Activated CD8-positive, alpha-beta memory T cell treated with anti-CD3 and anti-CD28 coated beads for 24 hours (primary cell): ENCODE measurements around the gene NEBL.

Experiments used
- DNase-seq: peaks from one replicate; pipeline ENCODE4 v3.0.0-alpha.2; 2020

The NEBL gene

GRCh38 chr10:20769481-20769880, 127.6 kb downstream of the NEBL start:
- no peak for DNase-seq

- DNase-seq, result no peak
These were observed 128.3 kb downstream of the NEBL start for GRCh38 chr10:20768843-20769242.

- no peak for DNase-seq
These were observed 130.1 kb downstream of the NEBL start for GRCh38 chr10:20767028-20767427.

GRCh38 chr10:20765066-20765465, 132.0 kb downstream of the NEBL start:
- DNase-seq, result no peak

GRCh38 chr10:20760460-20760859, 136.7 kb downstream of the NEBL start:
- DNase-seq, result no peak

- DNase-seq, result no peak
These were observed 148.6 kb downstream of the NEBL start for GRCh38 chr10:20748551-20748950.

GRCh38 chr10:20747782-20748181, 149.3 kb downstream of the NEBL start:
- no peak for DNase-seq

GRCh38 chr10:20746856-20747255, 150.3 kb downstream of the NEBL start:
- DNase-seq, result no peak

- no peak for DNase-seq
These were observed 151.3 kb downstream of the NEBL start for GRCh38 chr10:20745556-20746375.

- DNase-seq, result no peak
These were observed 152.3 kb downstream of the NEBL start for GRCh38 chr10:20744821-20745220.

GRCh38 chr10:20743942-20744341, 153.2 kb downstream of the NEBL start:
- DNase-seq, result no peak

GRCh38 chr10:20742737-20743541, 154.2 kb downstream of the NEBL start:
- DNase-seq, result no peak

GRCh38 chr10:20740120-20740519, 157.0 kb downstream of the NEBL start:
- DNase-seq, result no peak

- DNase-seq, result no peak
These were observed 160.0 kb downstream of the NEBL start for GRCh38 chr10:20737107-20737506.
